Keratinocyte (primary cell): ENCODE data around the gene SMIM36.

ENCODE experiments used
- CTCF ChIP-seq, 3 experiments: IDR thresholded peaks in 1 of 3; conservative IDR thresholded peaks in 1 of 3; optimal IDR thresholded peaks in 1 of 3; 2 replicates in 2 of 3; 3 replicates in 1 of 3; pipeline versions ENCODE3 to v1.5.1; 2011; ENCODE audit warnings: low read length in 3 of 3, mild to moderate bottlenecking in 3 of 3, moderate library complexity in 2 of 3, control low read depth in 1 of 3, inconsistent platforms in 1 of 3; ENCODE audit not compliant: insufficient read depth in 2 of 3; ENCODE audit errors: extremely low read depth in 1 of 3
- EZH2 ChIP-seq: IDR thresholded peaks from one replicate; pipeline ENCODE4 v1.6.1; 2012; ENCODE audit warnings: inconsistent platforms, mild to moderate bottlenecking, low read length, moderate library complexity

- no peak for TF ChIP-seq CTCF (optimal IDR thresholded peaks at IDR 0.05 in 1 of 3, IDR thresholded peaks at IDR 0.05 in 1 of 3, conservative IDR thresholded peaks at IDR 0.05 in 1 of 3; ENCODE audit: extremely low read depth in 1 of 3, insufficient read depth in 2 of 3, low read length in 3 of 3)
- no peak for TF ChIP-seq EZH2
Measured at GRCh38 chr17:55411463-55411855, 99.8 kb downstream of the SMIM36 start.
